ENCODE measurements around the gene SERPINB6.
"Not testable (repeated sequence)": the region's sequence is repeated elsewhere in the genome, so short reads cannot be mapped to it uniquely, and the experiment has no call there.

SERPINB6 gene

DNA sequence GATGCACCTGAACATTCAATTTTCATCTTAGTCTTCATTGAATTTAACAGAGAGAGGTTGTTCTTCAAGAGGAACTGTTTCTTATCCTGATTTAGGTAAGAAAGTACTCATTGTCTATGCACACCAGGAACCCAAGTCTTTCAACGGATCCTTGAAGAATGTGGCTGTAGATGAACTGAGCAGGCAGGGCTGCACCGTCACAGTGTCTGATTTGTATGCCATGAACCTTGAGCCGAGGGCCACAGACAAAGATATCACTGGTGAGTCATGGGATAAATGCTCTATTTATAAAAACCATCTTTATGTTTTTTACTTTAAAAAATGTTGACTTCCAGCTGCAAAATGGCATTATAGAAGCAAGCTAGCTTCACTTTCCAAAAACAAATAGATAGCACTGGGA is 38.6 kb upstream of the SERPINB6 start:
- no peak overlapping the region for H3K27ac Mint-ChIP-seq
- TF ChIP-seq CTCF (IDR thresholded peaks at IDR 0.05), result no peak
- peaks cover 2% of the 10 kb centered on the region for H3K27me3 Mint-ChIP-seq (ENCODE audit: low read depth, poor library complexity)
- peaks cover 94% of the 10 kb centered on the region for H3K36me3 Mint-ChIP-seq (ENCODE audit: low read depth)
- no peak for DNase-seq
- no peak overlapping the region for H3K4me3 Mint-ChIP-seq
- peaks cover 32% of the 10 kb centered on the region for H3K4me1 Mint-ChIP-seq
- peaks cover 61% of the 10 kb centered on the region for H3K9me3 Mint-ChIP-seq

DNA sequence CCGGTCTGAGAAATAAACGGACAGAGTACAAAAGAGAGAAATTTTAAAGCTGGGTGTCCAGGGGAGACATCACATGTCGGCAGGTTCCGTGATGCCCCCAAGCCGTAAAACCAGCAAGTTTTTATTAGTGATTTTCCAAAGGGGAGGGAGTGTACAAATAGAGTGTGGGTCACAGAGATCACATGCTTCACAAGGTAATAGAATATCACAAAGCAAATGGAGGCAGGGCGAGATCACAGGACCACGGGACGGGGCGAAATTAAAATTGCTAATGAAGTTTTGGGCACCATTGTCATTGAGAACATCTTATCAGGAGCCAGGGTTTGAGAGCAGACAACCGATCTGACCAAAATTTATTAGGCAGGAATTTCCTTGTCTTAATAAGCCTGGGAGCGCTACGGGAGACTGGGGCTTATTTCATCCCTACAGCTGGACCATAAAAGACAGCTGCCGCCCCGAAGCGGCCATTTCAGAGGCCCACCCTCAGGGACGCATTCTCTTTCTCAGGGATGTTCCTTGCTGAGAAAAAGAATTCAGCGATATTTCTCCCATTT is 37.4 kb upstream of the SERPINB6 start:
- peaks cover 59% of the 10 kb centered on the region for H3K9me3 Mint-ChIP-seq
- peak overlapping the region; percentile 50 for H3K4me3 Mint-ChIP-seq
- H3K36me3 Mint-ChIP-seq (ENCODE audit: low read depth), result peaks cover 91% of the 10 kb centered on the region
- DNase-seq; H3K27me3 Mint-ChIP-seq (ENCODE audit: low read depth, poor library complexity); H3K27ac Mint-ChIP-seq: not testable (repeated sequence)
- peaks cover 32% of the 10 kb centered on the region for H3K4me1 Mint-ChIP-seq

DNA sequence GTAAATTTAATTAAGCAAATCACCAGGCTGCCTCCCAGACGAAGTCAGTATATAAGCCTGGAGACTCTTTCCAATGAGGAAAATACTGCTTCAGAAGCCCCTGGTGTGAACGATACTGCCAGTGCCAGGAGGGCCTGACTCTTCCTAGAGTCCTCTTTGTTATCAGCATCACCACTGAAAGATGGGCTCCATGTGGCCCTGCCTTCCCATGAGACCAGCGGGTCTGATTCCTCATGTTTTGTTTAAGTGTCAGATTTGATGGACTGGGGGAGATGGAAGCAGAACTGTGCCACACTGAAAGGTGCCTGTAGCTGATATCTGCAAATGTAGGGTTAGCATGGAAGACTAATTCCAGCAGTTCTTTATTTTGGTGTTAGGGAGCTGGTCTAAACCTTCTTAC is 36.2 kb upstream of the SERPINB6 start:
- DNase-seq, result no peak
- Mint-ChIP-seq H3K36me3 (ENCODE audit: low read depth) (peaks cover 80% of the 10 kb centered on the region), H3K27me3 (ENCODE audit: low read depth, poor library complexity) (no peaks in the 10 kb centered on the region), H3K9me3 (peaks cover 50% of the 10 kb centered on the region), H3K4me1 (peaks cover 32% of the 10 kb centered on the region), H3K27ac (no peak overlapping the region), H3K4me3 (no peak overlapping the region)
- no peak for TF ChIP-seq CTCF (IDR thresholded peaks at IDR 0.05)

DNA sequence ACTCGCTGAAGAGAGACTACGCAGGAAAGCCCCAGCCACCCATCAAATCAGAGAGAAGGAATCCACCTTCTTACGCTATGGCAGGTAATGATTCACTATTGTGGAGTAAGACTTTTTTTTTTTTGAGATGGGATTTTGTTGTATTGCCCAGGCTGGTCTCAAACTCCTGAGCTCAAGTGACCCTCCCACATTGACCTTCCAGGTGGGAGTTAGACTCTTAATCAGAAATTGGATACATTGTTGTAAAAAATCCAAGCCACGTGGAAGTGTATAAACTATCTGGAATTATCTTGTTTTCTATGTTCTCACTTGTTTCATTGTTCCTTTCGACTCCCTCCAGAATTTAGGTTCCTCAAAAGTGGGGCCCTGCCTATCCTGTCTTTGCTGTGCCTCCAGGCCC is 35.1 kb upstream of the SERPINB6 start:
- Mint-ChIP-seq H3K27me3 (ENCODE audit: low read depth, poor library complexity) (no peaks in the 10 kb centered on the region), H3K4me1 (peaks cover 32% of the 10 kb centered on the region), H3K36me3 (ENCODE audit: low read depth) (peaks cover 69% of the 10 kb centered on the region), H3K9me3 (peaks cover 39% of the 10 kb centered on the region), H3K27ac (peak overlapping the region; percentile 86), H3K4me3 (no peak overlapping the region)
- no peak for DNase-seq
- no peak for TF ChIP-seq CTCF (IDR thresholded peaks at IDR 0.05)

DNA sequence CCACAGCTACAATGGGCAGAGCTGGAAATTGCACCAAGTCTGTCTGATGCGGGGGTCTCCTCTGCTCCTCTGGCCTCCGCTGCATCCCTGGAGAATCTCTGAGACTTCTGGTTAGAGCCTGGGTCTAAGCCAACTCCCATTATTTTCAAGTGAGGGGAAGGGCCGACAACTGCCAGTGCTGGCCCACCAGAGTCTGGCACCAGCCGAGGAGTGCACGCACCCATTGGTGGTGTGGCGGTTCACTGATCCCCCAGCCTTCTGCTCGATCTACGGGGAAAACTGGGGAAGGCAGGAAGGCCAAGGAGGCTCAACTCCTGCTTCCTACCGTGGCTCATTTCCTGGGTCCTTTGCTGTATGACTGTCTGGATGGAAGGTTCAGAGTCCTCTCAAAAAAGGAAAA is 34.5 kb upstream of the SERPINB6 start:
- TF ChIP-seq CTCF (IDR thresholded peaks at IDR 0.05), result no peak
- Mint-ChIP-seq H3K27me3 (ENCODE audit: low read depth, poor library complexity) (peaks cover 3% of the 10 kb centered on the region), H3K4me3 (no peak overlapping the region), H3K27ac (no peak overlapping the region), H3K4me1 (peaks cover 32% of the 10 kb centered on the region), H3K9me3 (peaks cover 33% of the 10 kb centered on the region), H3K36me3 (ENCODE audit: low read depth) (peaks cover 63% of the 10 kb centered on the region)
- DNase-seq, result no peak

DNA sequence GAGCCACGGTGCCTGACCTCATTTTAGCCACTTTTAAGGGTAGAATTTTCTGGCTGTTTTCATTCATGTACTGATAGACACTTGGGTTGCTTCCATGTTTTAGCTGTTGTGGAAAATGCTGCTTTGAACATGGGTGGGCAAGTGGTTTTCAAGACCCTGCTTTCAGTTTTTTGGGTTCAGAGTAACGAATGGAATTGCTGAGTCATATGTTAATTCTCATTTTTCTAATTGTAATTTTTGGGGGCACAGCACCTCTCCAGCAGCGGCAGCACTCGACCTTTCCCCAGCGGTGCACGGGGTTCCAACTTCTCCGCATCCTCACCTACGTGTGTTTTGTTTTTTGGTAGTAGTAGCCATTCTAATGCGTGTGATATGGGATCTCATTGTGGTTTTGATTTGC is 33.7 kb upstream of the SERPINB6 start:
- H3K27me3 Mint-ChIP-seq (ENCODE audit: low read depth, poor library complexity), result peaks cover 6% of the 10 kb centered on the region
- no peak for DNase-seq
- no peak overlapping the region for H3K4me3 Mint-ChIP-seq
- H3K9me3 Mint-ChIP-seq, result peaks cover 25% of the 10 kb centered on the region
- peaks cover 55% of the 10 kb centered on the region for H3K36me3 Mint-ChIP-seq (ENCODE audit: low read depth)
- no peak for TF ChIP-seq CTCF (IDR thresholded peaks at IDR 0.05)
- no peak overlapping the region for H3K27ac Mint-ChIP-seq
- H3K4me1 Mint-ChIP-seq, result peaks cover 32% of the 10 kb centered on the region

- not testable (repeated sequence) for H3K4me3 Mint-ChIP-seq, DNase-seq, H3K27ac Mint-ChIP-seq, H3K9me3 Mint-ChIP-seq
- peaks cover 37% of the 10 kb centered on the region for H3K36me3 Mint-ChIP-seq (ENCODE audit: low read depth)
- peaks cover 34% of the 10 kb centered on the region for H3K4me1 Mint-ChIP-seq
- H3K27me3 Mint-ChIP-seq (ENCODE audit: low read depth, poor library complexity), result peaks cover 17% of the 10 kb centered on the region
Measured at GRCh38 chr6:3003226-3003625, 31.9 kb upstream of the SERPINB6 start.

Measured in nephron progenitor cell (in vitro differentiated cells).